ENCODE data around the gene TINAGL1. TPM values are rescaled to one million over a fixed set of nuclear protein-coding genes. Genes with fewer than 3 reads are reported as not detected.
A peak's percentile ranks its signal among the peaks of the same experiment; 100 is the strongest.

TINAGL1 gene
- total and polyA plus RNA-seq, 2 of the 13 experiments (the other 11 are each of a cell fraction or from before 2014, with no cell fraction given) = 24.7 to 76.8 TPM

DNA sequence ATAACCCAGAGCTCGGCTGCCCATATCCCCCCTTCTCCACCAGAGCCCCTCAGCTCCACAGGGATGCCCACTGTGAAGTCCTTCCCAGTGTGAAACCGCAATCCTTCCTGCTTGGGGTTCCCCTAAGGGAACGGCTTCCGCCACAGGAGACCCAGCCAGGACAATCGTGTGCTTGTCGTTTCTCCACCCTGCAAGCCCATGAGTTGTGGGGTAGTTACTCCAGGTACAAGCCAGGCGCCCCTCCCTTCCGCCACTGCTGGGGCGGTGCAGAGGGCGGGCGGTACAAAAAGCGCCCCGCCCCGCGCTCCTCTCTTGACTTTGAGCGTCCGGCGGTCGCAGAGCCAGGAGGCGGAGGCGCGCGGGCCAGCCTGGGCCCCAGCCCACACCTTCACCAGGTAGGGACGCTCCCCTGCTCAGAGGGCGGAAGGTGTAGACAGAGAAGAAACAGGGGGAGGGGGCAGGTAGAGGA lies at the start of gene TINAGL1 (continued):
- TF ChIP-seq, protein P1, sequence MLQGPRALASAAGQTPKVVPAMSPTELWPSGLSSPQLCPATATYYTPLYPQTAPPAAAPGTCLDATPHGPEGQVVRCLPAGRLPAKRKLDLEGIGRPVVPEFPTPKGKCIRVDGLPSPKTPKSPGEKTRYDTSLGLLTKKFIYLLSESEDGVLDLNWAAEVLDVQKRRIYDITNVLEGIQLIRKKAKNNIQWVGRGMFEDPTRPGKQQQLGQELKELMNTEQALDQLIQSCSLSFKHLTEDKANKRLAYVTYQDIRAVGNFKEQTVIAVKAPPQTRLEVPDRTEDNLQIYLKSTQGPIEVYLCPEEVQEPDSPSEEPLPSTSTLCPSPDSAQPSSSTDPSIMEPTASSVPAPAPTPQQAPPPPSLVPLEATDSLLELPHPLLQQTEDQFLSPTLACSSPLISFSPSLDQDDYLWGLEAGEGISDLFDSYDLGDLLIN (CRISPR knock-in tag; IDR thresholded peaks at IDR 0.05; ENCODE audit: borderline replicate concordance) = peak; percentile 49; the same call in 1 of the 2 replicates
- no peak for TF ChIP-seq MEF2D (CRISPR knock-in tag; IDR thresholded peaks at IDR 0.05)
- no peak for TF ChIP-seq TBX3 (IDR thresholded peaks at IDR 0.05; ENCODE audit: borderline replicate concordance)
- TF ChIP-seq, protein P2, sequence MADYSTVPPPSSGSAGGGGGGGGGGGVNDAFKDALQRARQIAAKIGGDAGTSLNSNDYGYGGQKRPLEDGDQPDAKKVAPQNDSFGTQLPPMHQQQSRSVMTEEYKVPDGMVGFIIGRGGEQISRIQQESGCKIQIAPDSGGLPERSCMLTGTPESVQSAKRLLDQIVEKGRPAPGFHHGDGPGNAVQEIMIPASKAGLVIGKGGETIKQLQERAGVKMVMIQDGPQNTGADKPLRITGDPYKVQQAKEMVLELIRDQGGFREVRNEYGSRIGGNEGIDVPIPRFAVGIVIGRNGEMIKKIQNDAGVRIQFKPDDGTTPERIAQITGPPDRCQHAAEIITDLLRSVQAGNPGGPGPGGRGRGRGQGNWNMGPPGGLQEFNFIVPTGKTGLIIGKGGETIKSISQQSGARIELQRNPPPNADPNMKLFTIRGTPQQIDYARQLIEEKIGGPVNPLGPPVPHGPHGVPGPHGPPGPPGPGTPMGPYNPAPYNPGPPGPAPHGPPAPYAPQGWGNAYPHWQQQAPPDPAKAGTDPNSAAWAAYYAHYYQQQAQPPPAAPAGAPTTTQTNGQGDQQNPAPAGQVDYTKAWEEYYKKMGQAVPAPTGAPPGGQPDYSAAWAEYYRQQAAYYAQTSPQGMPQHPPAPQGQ (CRISPR knock-in tag; IDR thresholded peaks at IDR 0.05; ENCODE audit: borderline replicate concordance) = no peak
- no peak; the same call in 1 of the 2 replicates for TF ChIP-seq SALL1 (CRISPR knock-in tag; IDR thresholded peaks at IDR 0.05)
- TF ChIP-seq, protein P3, sequence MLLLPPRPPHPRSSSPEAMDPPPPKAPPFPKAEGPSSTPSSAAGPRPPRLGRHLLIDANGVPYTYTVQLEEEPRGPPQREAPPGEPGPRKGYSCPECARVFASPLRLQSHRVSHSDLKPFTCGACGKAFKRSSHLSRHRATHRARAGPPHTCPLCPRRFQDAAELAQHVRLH (CRISPR knock-in tag; IDR thresholded peaks at IDR 0.05; ENCODE audit: borderline replicate concordance, low read depth) = peak; percentile 27; the same call in 1 of the 2 replicates
- TF ChIP-seq, protein P4, sequence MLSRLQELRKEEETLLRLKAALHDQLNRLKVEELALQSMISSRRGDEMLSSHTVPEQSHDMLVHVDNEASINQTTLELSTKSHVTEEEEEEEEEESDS (CRISPR knock-in tag; IDR thresholded peaks at IDR 0.05; ENCODE audit: borderline replicate concordance) = no peak
- no peak for TF ChIP-seq FOXC1 (CRISPR knock-in tag; IDR thresholded peaks at IDR 0.05; ENCODE audit: borderline replicate concordance)
- peak; percentile 15 for TF ChIP-seq ASH2L (IDR thresholded peaks at IDR 0.05; ENCODE audit: insufficient read length, low read depth, low read length)
- TF ChIP-seq ZFP90 (CRISPR knock-in tag; IDR thresholded peaks at IDR 0.05; ENCODE audit: borderline replicate concordance) = peak; percentile 70; the same call in 1 of the 2 replicates
- 0 out of 2 replicates have a peak, but pooled peaks have one; percentile 47 for TF ChIP-seq KDM2A (CRISPR knock-in tag; IDR thresholded peaks at IDR 0.05; ENCODE audit: borderline replicate concordance, low read depth)
- no peak for TF ChIP-seq HOXD1 (CRISPR knock-in tag; IDR thresholded peaks at IDR 0.05)
- TF ChIP-seq, protein P5, sequence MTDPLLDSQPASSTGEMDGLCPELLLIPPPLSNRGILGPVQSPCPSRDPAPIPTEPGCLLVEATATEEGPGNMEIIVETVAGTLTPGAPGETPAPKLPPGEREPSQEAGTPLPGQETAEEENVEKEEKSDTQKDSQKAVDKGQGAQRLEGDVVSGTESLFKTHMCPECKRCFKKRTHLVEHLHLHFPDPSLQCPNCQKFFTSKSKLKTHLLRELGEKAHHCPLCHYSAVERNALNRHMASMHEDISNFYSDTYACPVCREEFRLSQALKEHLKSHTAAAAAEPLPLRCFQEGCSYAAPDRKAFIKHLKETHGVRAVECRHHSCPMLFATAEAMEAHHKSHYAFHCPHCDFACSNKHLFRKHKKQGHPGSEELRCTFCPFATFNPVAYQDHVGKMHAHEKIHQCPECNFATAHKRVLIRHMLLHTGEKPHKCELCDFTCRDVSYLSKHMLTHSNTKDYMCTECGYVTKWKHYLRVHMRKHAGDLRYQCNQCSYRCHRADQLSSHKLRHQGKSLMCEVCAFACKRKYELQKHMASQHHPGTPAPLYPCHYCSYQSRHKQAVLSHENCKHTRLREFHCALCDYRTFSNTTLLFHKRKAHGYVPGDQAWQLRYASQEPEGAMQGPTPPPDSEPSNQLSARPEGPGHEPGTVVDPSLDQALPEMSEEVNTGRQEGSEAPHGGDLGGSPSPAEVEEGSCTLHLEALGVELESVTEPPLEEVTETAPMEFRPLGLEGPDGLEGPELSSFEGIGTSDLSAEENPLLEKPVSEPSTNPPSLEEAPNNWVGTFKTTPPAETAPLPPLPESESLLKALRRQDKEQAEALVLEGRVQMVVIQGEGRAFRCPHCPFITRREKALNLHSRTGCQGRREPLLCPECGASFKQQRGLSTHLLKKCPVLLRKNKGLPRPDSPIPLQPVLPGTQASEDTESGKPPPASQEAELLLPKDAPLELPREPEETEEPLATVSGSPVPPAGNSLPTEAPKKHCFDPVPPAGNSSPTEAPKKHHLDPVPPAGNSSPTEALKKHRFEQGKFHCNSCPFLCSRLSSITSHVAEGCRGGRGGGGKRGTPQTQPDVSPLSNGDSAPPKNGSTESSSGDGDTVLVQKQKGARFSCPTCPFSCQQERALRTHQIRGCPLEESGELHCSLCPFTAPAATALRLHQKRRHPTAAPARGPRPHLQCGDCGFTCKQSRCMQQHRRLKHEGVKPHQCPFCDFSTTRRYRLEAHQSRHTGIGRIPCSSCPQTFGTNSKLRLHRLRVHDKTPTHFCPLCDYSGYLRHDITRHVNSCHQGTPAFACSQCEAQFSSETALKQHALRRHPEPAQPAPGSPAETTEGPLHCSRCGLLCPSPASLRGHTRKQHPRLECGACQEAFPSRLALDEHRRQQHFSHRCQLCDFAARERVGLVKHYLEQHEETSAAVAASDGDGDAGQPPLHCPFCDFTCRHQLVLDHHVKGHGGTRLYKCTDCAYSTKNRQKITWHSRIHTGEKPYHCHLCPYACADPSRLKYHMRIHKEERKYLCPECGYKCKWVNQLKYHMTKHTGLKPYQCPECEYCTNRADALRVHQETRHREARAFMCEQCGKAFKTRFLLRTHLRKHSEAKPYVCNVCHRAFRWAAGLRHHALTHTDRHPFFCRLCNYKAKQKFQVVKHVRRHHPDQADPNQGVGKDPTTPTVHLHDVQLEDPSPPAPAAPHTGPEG (CRISPR knock-in tag; IDR thresholded peaks at IDR 0.05) = no peak
- no peak for TF ChIP-seq AHR (CRISPR knock-in tag; IDR thresholded peaks at IDR 0.05)
- 0 out of 2 replicates have a peak, but pooled peaks have one; percentile 39 for TF ChIP-seq ATF7-NPFF (CRISPR knock-in tag; IDR thresholded peaks at IDR 0.05; ENCODE audit: low read depth)
- TF ChIP-seq YEATS2 (CRISPR knock-in tag; IDR thresholded peaks at IDR 0.05; ENCODE audit: borderline replicate concordance) = no peak
- TF ChIP-seq ZSCAN29 (CRISPR knock-in tag; conservative IDR thresholded peaks at IDR 0.05) = no peak

Data from HepG2 (cell line).